Smooth muscle cell of trachea (primary cell): Measurements from ENCODE around the gene BRINP3. TPM values are rescaled to one million over a fixed set of nuclear protein-coding genes. Genes with fewer than 3 reads are reported as not detected.

Source experiments
- total RNA-seq: library from RNA; depleted of rRNA; stranded (reverse); fragments of >200 nt; gene quantifications from 2 replicates; pipeline ENCODE4 v1.2.1, GENCODE V29; 2014

Gene BRINP3
- not detected in 2 replicates for total RNA-seq

DNA sequence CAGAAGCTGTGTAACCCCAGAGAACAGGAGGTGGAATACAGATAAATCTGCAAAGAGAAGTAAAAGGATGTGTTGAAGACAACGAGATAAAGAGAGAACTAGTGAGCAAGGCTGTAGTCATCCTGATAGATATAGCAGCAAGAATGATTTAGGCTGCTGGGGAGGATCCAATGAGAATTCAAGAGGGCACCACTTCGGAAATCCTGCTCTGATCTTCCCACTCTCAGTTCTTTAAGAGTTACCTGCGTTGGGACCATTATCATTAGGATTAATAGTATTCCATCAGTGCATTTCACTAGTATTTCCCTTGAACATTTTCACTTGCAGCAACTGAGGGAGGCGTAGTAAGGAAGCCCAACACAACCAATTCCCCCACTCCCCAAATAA, at the start of gene BRINP3:
BRINP3 (minus strand) TSS at position 103 of the 387 bp plus-strand sequence.

